AG09319 (cell line): ENCODE results near the gene DBNL.

Experiments
- DNase-seq: peaks from one replicate; pipeline ENCODE4 v3.0.0-alpha.2; 2010; ENCODE audit warnings: low read depth; ENCODE audit errors: extremely low read depth
- TF ChIP-seq, protein P1 (sequence below): IDR thresholded peaks from 2 replicates; pipeline ENCODE4 v1.5.1; 2011; ENCODE audit warnings: low read depth, mild to moderate bottlenecking, inconsistent platforms, low read length, moderate library complexity

DBNL gene

GRCh38 chr7:44079331-44080021 is 35.0 kb downstream of the DBNL start:
- no peak for DNase-seq

GRCh38 chr7:44080118-44080517 is 35.6 kb downstream of the DBNL start:
- TF ChIP-seq, protein P1, sequence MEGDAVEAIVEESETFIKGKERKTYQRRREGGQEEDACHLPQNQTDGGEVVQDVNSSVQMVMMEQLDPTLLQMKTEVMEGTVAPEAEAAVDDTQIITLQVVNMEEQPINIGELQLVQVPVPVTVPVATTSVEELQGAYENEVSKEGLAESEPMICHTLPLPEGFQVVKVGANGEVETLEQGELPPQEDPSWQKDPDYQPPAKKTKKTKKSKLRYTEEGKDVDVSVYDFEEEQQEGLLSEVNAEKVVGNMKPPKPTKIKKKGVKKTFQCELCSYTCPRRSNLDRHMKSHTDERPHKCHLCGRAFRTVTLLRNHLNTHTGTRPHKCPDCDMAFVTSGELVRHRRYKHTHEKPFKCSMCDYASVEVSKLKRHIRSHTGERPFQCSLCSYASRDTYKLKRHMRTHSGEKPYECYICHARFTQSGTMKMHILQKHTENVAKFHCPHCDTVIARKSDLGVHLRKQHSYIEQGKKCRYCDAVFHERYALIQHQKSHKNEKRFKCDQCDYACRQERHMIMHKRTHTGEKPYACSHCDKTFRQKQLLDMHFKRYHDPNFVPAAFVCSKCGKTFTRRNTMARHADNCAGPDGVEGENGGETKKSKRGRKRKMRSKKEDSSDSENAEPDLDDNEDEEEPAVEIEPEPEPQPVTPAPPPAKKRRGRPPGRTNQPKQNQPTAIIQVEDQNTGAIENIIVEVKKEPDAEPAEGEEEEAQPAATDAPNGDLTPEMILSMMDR, result no peak
- no peak for DNase-seq

More at GRCh38 chr7:44079331-44080021, 35.0 kb downstream of the DBNL start:
- TF ChIP-seq, protein P1, result no peak

- TF ChIP-seq, protein P1, result no peak
- DNase-seq, result no peak
Measured at GRCh38 chr7:44080686-44081265, 36.3 kb downstream of the DBNL start.

GRCh38 chr7:44081266-44081748 is 36.8 kb downstream of the DBNL start:
- TF ChIP-seq, protein P1, result no peak
- no peak for DNase-seq

- TF ChIP-seq, protein P1, result no peak
Measured at GRCh38 chr7:44082541-44083207, 38.2 kb downstream of the DBNL start.

GRCh38 chr7:44083796-44084195 is 39.3 kb downstream of the DBNL start:
- TF ChIP-seq, protein P1, result no peak
- no peak for DNase-seq

More at GRCh38 chr7:44082541-44083207, 38.2 kb downstream of the DBNL start:
- DNase-seq, result peak; percentile 98

DNA sequence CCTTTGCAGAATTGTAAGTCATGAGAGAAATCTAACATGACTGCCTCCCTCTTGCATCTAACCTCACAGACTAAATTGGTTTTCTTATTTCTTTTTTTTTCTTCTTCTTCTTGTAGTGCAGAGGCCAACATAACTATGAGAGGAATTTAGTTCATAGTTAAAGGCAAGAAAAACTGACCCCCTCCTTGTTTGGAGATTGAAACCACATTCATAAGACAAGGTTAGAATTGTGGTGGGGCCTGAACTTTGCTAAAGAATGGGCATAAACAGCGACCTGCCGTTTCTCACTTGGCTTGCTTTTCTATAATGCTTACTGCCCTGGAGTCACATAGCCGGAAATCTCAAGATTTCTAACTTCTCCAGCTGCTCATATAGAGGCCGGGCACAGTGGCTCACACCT is 40.2 kb downstream of the DBNL start:
- DNase-seq, result no peak
- TF ChIP-seq, protein P1, result no peak
